DND-41 (cell line): ENCODE data around the gene FBXL13.

Experiments used
- ATAC-seq: fragments of 200-7000 bp; cut with Tn5 transposase; 3 replicates; pipeline ENCODE4 v1.9.1; 2021; ENCODE audit warnings: low read depth; ENCODE audit not compliant: insufficient read depth
- DNase-seq: peaks from one replicate; pipeline ENCODE4 v3.0.0-alpha.2; 2020
- H2AFZ ChIP-seq: 2 replicates; pipeline ENCODE4 v1.6.0; 2012; ENCODE audit warnings: low read depth, low read length
- H3K27ac ChIP-seq: 2 replicates; pipeline ENCODE4 v1.5.1; 2012; ENCODE audit warnings: low read length, inconsistent platforms
- H3K27me3 ChIP-seq: fragments of 200-600 bp; sonication (generic); 2 replicates; pipeline ENCODE4 v1.6.0; 2012; ENCODE audit warnings: low read length, mild to moderate bottlenecking, inconsistent platforms; ENCODE audit not compliant: insufficient read depth, poor library complexity
- H3K36me3 ChIP-seq: 2 replicates; pipeline ENCODE4 v1.5.1; 2012; ENCODE audit warnings: low read length, inconsistent platforms; ENCODE audit not compliant: insufficient read depth
- H3K4me1 ChIP-seq: 2 replicates; pipeline ENCODE4 v1.5.1; 2012; ENCODE audit warnings: mild to moderate bottlenecking, low read length; ENCODE audit not compliant: insufficient read depth
- H3K4me2 ChIP-seq: 2 replicates; pipeline ENCODE4 v1.6.0; 2012; ENCODE audit warnings: mild to moderate bottlenecking, moderate library complexity, low read length, inconsistent platforms; ENCODE audit not compliant: insufficient read depth
- H3K4me3 ChIP-seq, 2 experiments: fragments of 200-600 bp in 1 of 2; shearing (Covaris generic) in 1 of 2; 2 replicates each; pipeline ENCODE4 v1.5.1; 2012 to 2016; ENCODE audit warnings: inconsistent platforms in 2 of 2, low read length in 2 of 2, mild to moderate bottlenecking in 2 of 2, low read depth in 1 of 2, moderate library complexity in 1 of 2
- H3K79me2 ChIP-seq: 2 replicates; pipeline ENCODE4 v1.6.0; 2012; ENCODE audit warnings: low read length, inconsistent platforms; ENCODE audit not compliant: insufficient read depth
- H3K9ac ChIP-seq: 2 replicates; pipeline ENCODE4 v1.6.0; 2012; ENCODE audit warnings: low read depth, mild to moderate bottlenecking, inconsistent platforms, low read length, moderate library complexity
- H3K9me3 ChIP-seq: 2 replicates; pipeline ENCODE4 v1.5.1; 2012; ENCODE audit warnings: low read length, moderate library complexity, mild to moderate bottlenecking, inconsistent platforms; ENCODE audit not compliant: insufficient read depth, severe bottlenecking
- H4K20me1 ChIP-seq: 2 replicates; pipeline ENCODE4 v1.6.0; 2012; ENCODE audit warnings: low read length; ENCODE audit not compliant: insufficient read depth
- EZH2 ChIP-seq: IDR thresholded peaks from 3 replicates; pipeline ENCODE4 v1.6.1; 2012; ENCODE audit warnings: borderline replicate concordance, low read depth, mild to moderate bottlenecking, moderate library complexity, low read length, inconsistent platforms; ENCODE audit not compliant: severe bottlenecking
- TF ChIP-seq, protein P1 (sequence below): IDR thresholded peaks from 2 replicates; pipeline ENCODE4 v1.5.1; 2012; ENCODE audit warnings: borderline replicate concordance, low read length, moderate library complexity, mild to moderate bottlenecking; ENCODE audit not compliant: poor library complexity, severe bottlenecking; ENCODE audit errors: extremely low read depth

The FBXL13 gene

DNA sequence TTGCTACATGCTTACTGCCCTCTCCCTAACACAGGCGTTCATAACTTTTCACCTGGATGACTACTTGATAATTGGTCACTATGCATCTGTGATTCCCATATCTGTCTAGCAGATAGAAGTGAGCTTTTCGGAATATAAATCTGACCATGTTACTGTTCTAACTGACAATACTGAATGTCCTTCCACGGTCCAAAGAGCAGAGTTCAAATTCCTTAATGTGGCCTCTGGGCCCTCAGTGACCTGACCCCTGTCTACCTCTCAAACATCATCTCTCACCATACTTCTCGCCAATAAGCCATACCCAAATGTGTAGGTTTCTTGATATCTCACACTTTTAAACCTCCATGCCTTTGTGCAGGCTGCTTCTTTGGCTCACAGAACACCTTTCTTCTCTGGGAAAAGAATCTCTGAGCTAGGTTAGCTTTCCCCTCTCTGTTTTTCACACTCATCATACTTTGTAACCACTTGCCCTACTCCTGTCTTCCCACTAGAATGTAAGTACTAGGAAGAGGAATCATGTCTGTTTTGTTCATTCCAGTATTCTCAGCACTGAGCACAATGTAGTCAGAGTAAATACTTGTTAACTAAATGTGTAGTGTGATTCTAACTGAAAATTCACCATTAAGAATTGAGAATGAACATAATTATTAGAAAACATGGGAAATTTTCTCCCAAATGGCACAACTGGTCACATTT is 201.0 kb downstream of the FBXL13 start:
- Histone ChIP-seq H3K27me3 (peaks cover 10% of the 10 kb centered on the region), H3K4me3 (no peak overlapping the region), H3K36me3 (no peaks in the 10 kb centered on the region), H3K9me3 (no peaks in the 10 kb centered on the region), H4K20me1 (no peaks in the 10 kb centered on the region), H3K79me2 (no peaks in the 10 kb centered on the region), H3K4me1 (no peaks in the 10 kb centered on the region), H3K27ac (no peak overlapping the region), H2AFZ (no peak overlapping the region), H3K4me2 (no peak overlapping the region), H3K9ac (no peak overlapping the region)
- DNase-seq: no peak
- TF ChIP-seq, protein P1, sequence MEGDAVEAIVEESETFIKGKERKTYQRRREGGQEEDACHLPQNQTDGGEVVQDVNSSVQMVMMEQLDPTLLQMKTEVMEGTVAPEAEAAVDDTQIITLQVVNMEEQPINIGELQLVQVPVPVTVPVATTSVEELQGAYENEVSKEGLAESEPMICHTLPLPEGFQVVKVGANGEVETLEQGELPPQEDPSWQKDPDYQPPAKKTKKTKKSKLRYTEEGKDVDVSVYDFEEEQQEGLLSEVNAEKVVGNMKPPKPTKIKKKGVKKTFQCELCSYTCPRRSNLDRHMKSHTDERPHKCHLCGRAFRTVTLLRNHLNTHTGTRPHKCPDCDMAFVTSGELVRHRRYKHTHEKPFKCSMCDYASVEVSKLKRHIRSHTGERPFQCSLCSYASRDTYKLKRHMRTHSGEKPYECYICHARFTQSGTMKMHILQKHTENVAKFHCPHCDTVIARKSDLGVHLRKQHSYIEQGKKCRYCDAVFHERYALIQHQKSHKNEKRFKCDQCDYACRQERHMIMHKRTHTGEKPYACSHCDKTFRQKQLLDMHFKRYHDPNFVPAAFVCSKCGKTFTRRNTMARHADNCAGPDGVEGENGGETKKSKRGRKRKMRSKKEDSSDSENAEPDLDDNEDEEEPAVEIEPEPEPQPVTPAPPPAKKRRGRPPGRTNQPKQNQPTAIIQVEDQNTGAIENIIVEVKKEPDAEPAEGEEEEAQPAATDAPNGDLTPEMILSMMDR: no peak
- TF ChIP-seq EZH2: no peak
- no peak for ATAC-seq

DNA sequence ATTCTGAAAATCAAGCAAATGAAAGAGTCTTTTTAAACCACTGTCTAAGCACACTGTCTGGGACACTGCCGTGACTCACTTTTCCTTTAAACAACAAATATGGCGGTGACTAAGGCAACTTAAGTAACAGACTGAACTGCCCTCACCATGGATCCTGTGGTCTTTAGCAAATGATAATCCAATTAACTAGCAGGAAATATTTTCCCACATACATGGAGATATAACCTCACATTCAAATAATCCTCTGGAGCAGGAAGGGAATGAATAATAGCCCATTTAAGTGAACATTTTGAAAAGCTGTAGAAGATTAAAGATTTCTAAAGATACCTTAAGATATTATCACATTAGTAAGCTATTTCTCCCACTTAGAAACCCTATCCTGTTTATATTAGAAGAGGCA is 202.1 kb downstream of the FBXL13 start:
- Histone ChIP-seq H3K27ac (no peak overlapping the region), H3K79me2 (no peaks in the 10 kb centered on the region), H3K4me2 (no peak overlapping the region), H3K4me1 (no peaks in the 10 kb centered on the region), H3K4me3 (no peak overlapping the region), H3K9me3 (no peaks in the 10 kb centered on the region), H3K27me3 (peaks cover 6% of the 10 kb centered on the region), H3K9ac (no peak overlapping the region), H3K36me3 (no peaks in the 10 kb centered on the region), H2AFZ (no peak overlapping the region), H4K20me1 (no peaks in the 10 kb centered on the region)
- DNase-seq (no peak), ATAC-seq (no peak)
- TF ChIP-seq, protein P1: no peak

DNA sequence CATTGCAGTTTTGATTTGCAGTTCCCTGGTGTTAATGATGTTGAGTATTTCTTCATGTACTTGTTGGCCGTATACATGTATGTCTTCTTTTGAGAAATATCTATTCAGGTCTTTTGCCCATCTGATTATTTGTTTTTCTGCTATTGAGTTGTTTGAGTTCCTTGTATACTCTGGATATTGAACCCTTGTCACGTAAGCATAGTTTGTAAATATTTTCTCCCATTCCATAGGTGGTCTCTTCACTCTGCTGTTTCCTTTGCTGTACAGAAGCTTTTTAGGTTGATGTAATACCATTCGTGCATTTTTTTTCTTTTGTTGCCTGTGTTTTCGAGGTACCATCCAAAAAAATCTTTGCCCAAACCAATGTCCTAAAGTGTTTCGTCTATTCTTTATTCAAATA is 205.4 kb downstream of the FBXL13 start:
- no peak overlapping the region for H2AFZ ChIP-seq
- H3K4me2 ChIP-seq: no peak overlapping the region
- H3K4me1 ChIP-seq: no peaks in the 10 kb centered on the region
- H3K9ac ChIP-seq: no peak overlapping the region
- DNase-seq: no peak
- H3K27me3 ChIP-seq: no peaks in the 10 kb centered on the region
- H3K27ac ChIP-seq: no peak overlapping the region
- H3K79me2 ChIP-seq: no peaks in the 10 kb centered on the region
- no peaks in the 10 kb centered on the region for H3K9me3 ChIP-seq
- H4K20me1 ChIP-seq: no peaks in the 10 kb centered on the region
- TF ChIP-seq EZH2: no peak
- TF ChIP-seq, protein P1: no peak
- H3K36me3 ChIP-seq: no peaks in the 10 kb centered on the region
- ATAC-seq: no peak
- no peak overlapping the region for H3K4me3 ChIP-seq
